ENCODE measurements around the gene CALML6.
"Not testable (repeated sequence)": the region's sequence is repeated elsewhere in the genome, so short reads cannot be mapped to it uniquely, and the experiment has no call there.

CALML6 gene

GRCh38 chr1:1925437-1926345 is 10.6 kb downstream of the CALML6 start:
- DNase-seq (ENCODE audit: low spot score): no peak

DNA sequence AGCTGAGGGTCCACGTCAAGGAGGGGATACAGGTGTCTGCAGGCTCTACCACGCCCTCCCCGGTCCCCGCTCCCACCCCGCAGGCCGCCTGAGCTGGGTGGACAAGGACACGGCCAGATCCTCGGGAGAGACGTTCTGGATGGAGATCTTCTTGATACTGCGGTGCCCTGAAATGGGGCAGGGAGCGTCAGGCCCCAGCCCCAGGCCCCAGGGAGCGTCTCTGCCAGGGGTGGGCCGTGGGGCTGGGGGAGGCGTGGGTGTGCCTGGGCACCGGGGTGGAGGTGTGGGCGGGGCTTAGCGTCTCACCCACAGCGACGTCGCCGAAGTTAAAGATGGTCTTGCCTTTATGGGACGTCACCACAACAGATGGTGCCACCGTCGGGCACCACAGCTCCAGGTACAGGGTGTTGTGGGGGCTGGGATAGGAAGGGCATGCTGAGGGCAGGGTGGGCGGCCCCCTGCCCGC is 11.3 kb downstream of the CALML6 start:
- DNase-seq (ENCODE audit: low spot score): no peak

GRCh38 chr1:1926886-1927660 is 12.0 kb downstream of the CALML6 start:
- no peak for DNase-seq (ENCODE audit: low spot score)

DNA sequence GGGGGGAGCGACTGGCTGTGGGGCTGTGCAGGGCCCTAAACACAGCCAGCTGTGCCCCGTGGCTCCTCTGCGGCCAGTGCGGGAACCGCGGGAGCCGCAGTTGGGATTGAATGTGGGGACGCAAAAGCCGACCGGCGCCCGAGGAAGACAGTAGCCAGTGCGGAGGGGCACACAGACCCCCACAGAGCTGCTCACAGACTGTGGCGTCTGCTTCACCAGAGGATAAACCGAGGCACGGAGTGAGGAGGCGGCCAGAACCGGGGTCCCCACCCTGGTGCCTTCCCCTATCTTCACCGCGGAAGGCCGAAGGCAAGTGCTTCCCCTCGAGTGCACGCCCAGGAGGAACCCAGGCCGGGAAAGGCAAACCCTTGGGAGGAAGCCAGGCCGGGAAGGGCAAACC is 12.7 kb downstream of the CALML6 start:
- no peak for DNase-seq (ENCODE audit: low spot score)

- no peak for DNase-seq (ENCODE audit: low spot score)
These were observed 13.4 kb downstream of the CALML6 start for GRCh38 chr1:1928231-1929101.

DNA sequence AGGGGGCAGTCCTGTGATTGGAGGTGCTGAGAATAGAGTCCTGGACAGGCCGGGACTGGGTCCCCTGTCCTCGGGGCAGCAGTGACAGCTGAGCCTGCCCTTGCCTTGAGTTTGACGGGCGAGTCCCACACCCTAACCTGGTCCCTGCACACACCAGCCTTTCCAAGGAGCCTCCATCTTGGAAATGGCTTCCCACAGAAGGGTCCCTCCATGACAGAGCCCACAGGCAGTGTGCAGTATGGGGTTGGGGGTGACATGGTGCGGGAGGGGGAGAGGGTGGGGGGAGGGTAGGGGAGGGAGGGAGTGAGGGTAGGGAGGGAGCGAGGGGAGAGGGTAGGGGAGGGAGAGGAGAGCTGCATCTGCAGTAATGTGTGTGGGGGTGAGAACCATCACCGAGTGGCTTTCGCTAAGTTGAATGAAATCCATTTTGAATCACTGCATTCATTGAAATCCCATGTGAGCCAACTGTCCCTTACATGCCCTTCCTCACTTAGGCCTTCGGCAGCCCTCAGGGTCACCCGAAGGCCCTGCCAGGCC is 14.1 kb downstream of the CALML6 start:
- DNase-seq (ENCODE audit: low spot score): no peak

DNA sequence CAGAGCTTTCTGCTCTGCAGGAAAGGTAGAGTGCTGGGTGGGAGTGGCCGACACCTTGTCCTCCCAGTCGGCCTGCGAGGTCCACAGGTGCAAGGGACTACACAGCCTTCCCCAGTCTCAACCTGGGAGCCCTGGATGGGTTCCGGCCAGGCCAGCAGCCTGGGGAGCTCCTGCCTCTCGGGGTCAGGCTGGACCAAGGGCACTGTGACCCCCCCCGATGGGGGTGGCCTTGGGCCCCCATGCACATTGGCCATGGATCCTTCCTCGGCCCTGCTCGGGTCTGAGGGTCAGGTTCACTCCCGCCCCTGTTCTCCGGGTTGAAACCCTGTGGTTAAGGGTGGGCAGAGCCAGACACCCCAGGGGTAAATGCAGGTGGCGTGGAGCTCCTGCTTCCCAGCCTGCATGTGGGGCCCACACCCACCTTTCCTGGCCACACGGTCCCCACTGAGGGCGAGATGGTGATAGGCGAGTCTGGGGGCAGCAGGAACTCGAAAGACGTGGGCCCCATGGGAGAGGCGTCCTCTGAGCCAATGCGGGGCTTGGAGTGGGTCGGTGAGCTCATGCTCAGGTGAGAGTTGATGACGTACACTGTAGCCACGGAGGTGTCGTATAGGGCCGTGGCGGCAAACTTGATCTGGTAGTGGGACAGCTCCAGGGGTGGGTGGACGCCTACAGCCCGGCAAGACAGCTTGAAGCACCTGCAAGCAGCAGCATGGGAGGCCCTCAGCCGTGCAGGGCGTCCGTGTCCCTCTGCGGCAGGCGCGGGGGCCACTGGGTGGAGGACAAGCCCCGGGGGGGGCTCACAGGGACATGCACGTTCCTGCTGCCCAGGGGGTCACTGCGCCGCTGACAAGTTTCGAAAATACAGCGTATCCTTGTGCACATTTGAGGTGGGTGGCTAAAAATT is 14.8 kb downstream of the CALML6 start:
- DNase-seq (ENCODE audit: low spot score): no peak

- not testable (repeated sequence) for DNase-seq (ENCODE audit: low spot score)
These were observed 19.8 kb downstream of the CALML6 start for GRCh38 chr1:1934848-1935247.

DNA sequence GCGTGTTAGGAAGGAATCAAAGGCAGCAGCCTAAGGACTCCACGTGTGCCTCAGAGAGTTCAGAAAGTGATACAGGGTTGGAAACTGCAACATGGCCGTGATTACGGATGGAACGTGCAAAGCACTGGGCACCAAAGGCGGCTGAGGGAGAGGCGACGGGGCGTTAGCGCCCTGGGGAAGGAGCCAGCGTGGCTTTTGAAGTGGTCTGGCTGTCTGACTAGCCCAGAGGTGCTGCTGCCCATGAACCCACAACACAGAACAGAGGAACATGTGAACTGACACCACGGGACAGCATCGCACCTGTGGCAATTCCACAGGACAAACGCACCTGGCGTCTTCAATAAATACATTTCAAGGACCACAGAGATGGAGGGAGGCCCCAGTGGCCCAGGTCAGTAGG is 22.0 kb downstream of the CALML6 start:
- no peak for DNase-seq (ENCODE audit: low spot score)

- DNase-seq (ENCODE audit: low spot score): no peak
These were observed 22.7 kb downstream of the CALML6 start for GRCh38 chr1:1937549-1938275.

DNA sequence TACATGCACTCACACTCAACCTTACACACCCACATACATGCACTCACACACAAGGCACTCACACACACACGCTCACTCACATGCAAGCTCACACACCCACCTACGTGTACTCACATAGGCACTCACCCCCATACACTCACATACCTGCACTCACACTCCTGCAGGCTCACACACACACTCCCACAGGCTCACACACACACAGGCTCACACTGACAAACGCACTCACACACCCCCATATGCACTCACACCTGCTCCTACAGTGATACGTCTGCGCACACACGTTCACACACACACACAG is 23.2 kb downstream of the CALML6 start:
- DNase-seq (ENCODE audit: low spot score): no peak

- no peak for DNase-seq (ENCODE audit: low spot score)
These were observed 23.7 kb downstream of the CALML6 start for GRCh38 chr1:1938613-1939295.

DNA sequence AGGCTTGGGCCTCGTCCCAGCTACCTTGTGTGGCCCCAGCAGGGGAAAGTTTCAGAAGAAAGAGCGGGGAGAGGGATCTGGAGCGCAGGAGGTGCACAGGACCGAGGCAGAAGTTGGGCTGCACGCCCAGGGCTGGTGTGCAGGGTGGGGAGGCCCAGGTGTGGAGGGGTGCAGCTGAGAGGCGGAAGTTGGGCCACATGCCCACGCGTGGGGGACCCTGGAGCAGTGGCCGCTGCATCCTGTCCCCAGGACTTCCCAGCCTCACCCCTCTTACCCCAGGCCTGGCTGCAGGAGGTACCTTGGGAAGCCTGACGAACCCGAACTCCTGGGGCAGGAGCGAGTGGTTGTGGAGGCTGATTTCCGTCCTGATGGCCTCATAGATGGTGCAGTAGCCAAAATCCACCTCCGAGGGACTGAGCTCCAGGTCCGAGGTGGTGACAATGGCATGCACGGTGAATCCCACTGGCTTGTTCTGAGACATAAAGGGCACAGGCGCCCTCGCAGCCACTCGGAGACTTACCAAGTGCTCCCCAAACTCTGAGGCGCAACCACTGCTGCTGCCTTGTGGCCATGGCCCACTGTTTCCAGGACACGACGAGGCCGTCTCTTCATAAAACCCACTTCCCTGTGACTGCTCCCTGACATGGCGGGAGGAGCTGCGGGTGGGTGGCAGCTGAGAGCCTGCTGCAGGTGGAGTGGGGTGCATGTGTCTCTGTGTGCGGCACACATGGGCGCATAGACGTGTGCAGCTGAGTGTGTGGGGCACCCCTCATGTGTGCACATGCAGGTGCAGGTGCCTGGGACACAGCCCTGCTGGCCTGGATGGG is 24.4 kb downstream of the CALML6 start:
- no peak for DNase-seq (ENCODE audit: low spot score)

DNA sequence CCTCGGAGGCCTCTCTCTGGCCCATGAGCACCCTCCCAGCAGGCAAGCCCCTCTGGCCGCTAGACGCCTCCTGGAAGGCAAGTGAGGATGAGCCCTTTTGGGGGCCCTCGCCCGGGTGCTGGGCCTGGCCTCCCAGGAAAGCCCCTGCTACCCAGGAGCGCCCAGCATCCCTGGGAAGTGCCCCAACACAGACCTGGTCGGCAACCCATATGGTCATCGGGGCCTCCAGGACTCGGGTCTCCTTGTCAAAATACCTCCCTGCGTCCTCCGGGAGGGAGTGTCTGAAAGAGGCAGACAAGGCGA is 25.0 kb downstream of the CALML6 start:
- DNase-seq (ENCODE audit: low spot score): no peak

DNA sequence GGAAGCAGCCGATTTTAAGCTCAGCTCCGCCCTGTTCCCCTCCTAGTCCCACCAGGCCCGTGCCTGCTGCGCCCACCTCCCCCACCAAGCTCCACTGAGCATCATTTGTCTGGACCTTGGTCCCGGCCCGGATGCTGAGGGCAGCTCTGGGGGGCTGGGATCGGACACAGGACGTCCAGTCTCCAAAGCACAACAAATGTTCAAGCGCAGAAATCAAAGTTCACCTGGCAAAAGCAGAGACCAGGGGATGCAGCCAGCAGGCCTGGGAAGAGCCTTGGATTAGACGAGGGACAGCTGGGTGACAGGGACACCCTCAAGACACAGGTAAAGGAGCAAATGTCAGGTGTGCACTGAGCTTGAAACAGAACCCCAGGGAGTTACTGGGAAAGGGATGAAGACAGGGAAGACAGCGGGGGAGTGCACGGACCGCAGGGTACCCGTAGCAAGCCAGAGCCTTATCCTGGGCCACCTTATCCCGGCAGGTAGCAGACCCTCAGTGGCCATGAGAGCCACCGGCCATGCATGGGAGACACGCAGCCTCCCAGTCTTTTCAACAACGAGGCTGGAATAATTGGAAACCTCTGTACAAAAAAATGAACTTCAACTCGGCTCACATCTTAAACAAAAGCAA is 26.3 kb downstream of the CALML6 start:
- DNase-seq (ENCODE audit: low spot score): no peak

GRCh38 chr1:1941868-1942752 is 27.1 kb downstream of the CALML6 start:
- no peak for DNase-seq (ENCODE audit: low spot score)
